Gastrocnemius medialis (tissue), 4 donors: ENCODE results near the gene SLC16A3.

Experiments
- CTCF ChIP-seq, 5 experiments: fragments of 450-650 bp in 3 of 5; fragments of 200-600 bp in 2 of 5; sonication (generic) in 2 of 5; IDR thresholded peaks in 4 of 5; conservative IDR thresholded peaks in 1 of 5; 1 replicate in 4 of 5; 2 replicates in 1 of 5; pipeline ENCODE4 v1.5.1; 2016 to 2019; ENCODE audit warnings: antibody characterized with exemption in 5 of 5, mild to moderate bottlenecking in 3 of 5, moderate library complexity in 3 of 5
- POLR2A ChIP-seq, 2 donors: fragments of 450-650 bp; IDR thresholded peaks; one replicate each; pipeline ENCODE4 v1.6.1; 2017; ENCODE audit warnings: antibody characterized with exemption in 2 of 2, mild to moderate bottlenecking in 2 of 2, moderate library complexity in 2 of 2

GRCh38 chr17:82283208-82283749 lies 54.4 kb downstream of the SLC16A3 start:
- no peak for TF ChIP-seq CTCF (IDR thresholded peaks at IDR 0.05 in 4 of 5, conservative IDR thresholded peaks at IDR 0.05 in 1 of 5)
- TF ChIP-seq POLR2A (IDR thresholded peaks at IDR 0.05), result no peak
